CD14-positive monocyte (primary cell): ENCODE data around the gene RASD2. TPM values are rescaled to one million over a fixed set of nuclear protein-coding genes. Genes with fewer than 3 reads are reported as not detected.
A peak's percentile ranks its signal among the peaks of the same experiment; 100 is the strongest.

Source experiments
- DNase-seq, 3 donors: peaks; one replicate each; pipeline ENCODE4 v3.0.0-alpha.2; 2011 to 2022
- H2AFZ ChIP-seq: 2 replicates; pipeline ENCODE4 v1.6.0; 2012; ENCODE audit warnings: mild to moderate bottlenecking, low read depth, low read length, inconsistent platforms; ENCODE audit not compliant: insufficient read depth, poor library complexity, severe bottlenecking
- H3K27ac ChIP-seq, 2 donors: 1 replicate in 1 of 2; 2 replicates in 1 of 2; pipeline ENCODE4 v1.5.1; 2012 to 2013; ENCODE audit warnings: low read length in 2 of 2, control low read depth in 1 of 2, inconsistent platforms in 1 of 2, low read depth in 1 of 2, mild to moderate bottlenecking in 1 of 2
- H3K27me3 ChIP-seq, 2 donors: one replicate each; pipeline versions ENCODE4 v1.6.0 to v1.6.1; 2011 to 2013; ENCODE audit warnings: low read length in 2 of 2; ENCODE audit not compliant: control insufficient read depth in 2 of 2, insufficient read depth in 2 of 2
- H3K36me3 ChIP-seq, 2 donors: replicated peaks in 1 of 2; 1 replicate in 1 of 2; 2 replicates in 1 of 2; pipeline versions ENCODE4 v1.5.1 to v1.6.1; 2012 to 2013; ENCODE audit warnings: low read length in 2 of 2, control low read depth in 1 of 2, inconsistent platforms in 1 of 2, mild to moderate bottlenecking in 1 of 2; ENCODE audit not compliant: insufficient read depth in 2 of 2, control insufficient read depth in 1 of 2
- H3K4me1 ChIP-seq, 2 donors: 1 replicate in 1 of 2; 2 replicates in 1 of 2; pipeline versions ENCODE4 v1.5.1 to v1.6.1; 2012 to 2013; ENCODE audit warnings: low read length in 2 of 2, control low read depth in 1 of 2, inconsistent platforms in 1 of 2, mild to moderate bottlenecking in 1 of 2, moderate library complexity in 1 of 2; ENCODE audit not compliant: insufficient read depth in 2 of 2, control insufficient read depth in 1 of 2
- H3K4me2 ChIP-seq: replicated peaks from 2 replicates; pipeline ENCODE3; 2012; ENCODE audit warnings: low read length, moderate library complexity, mild to moderate bottlenecking; ENCODE audit not compliant: poor library complexity, severe bottlenecking; ENCODE audit errors: extremely low read depth
- H3K4me3 ChIP-seq, 3 experiments: fragments of 200-600 bp in 1 of 3; sonication (generic) in 1 of 3; replicated peaks in 1 of 3; 1 replicate in 2 of 3; 2 replicates in 1 of 3; pipeline ENCODE4 v1.5.1; 2011 to 2013; ENCODE audit warnings: low read length in 3 of 3, mild to moderate bottlenecking in 3 of 3, control low read depth in 2 of 3, low read depth in 2 of 3, inconsistent platforms in 1 of 3, moderate library complexity in 1 of 3
- H3K79me2 ChIP-seq: 2 replicates; pipeline ENCODE4 v1.6.0; 2012; ENCODE audit warnings: mild to moderate bottlenecking, control low read depth, inconsistent platforms, low read length, moderate library complexity; ENCODE audit not compliant: insufficient read depth
- H3K9ac ChIP-seq: 2 replicates; pipeline ENCODE4 v1.6.0; 2017; ENCODE audit warnings: low read length, mild to moderate bottlenecking; ENCODE audit not compliant: insufficient read depth, poor library complexity, severe bottlenecking
- H3K9me3 ChIP-seq, 2 donors: replicated peaks in 1 of 2; 1 replicate in 1 of 2; 2 replicates in 1 of 2; pipeline versions ENCODE4 v1.5.1 to v1.6.1; 2012 to 2013; ENCODE audit warnings: low read length in 2 of 2, control low read depth in 1 of 2; ENCODE audit not compliant: control insufficient read depth in 1 of 2, insufficient read depth in 1 of 2
- H4K20me1 ChIP-seq: 2 replicates; pipeline ENCODE4 v1.6.0; 2012; ENCODE audit warnings: mild to moderate bottlenecking, low read length, control low read depth, moderate library complexity; ENCODE audit not compliant: insufficient read depth
- H3K27ac Mint-ChIP-seq, 7 donors: one replicate each; pipeline ENCODE4 v1.8.0; 2020; ENCODE audit warnings: mild to moderate bottlenecking in 7 of 7, mixed read lengths in 7 of 7, moderate library complexity in 6 of 7, inconsistent platforms in 2 of 7
- H3K27me3 Mint-ChIP-seq, 3 donors: one replicate each; pipeline ENCODE4 v1.8.0; 2021 to 2022; ENCODE audit warnings: low read depth in 3 of 3, mild to moderate bottlenecking in 3 of 3, mixed read lengths in 3 of 3, moderate library complexity in 3 of 3, inconsistent platforms in 1 of 3
- H3K36me3 Mint-ChIP-seq, 2 donors: one replicate each; pipeline ENCODE4 v1.8.0; 2020; ENCODE audit warnings: mixed read lengths in 2 of 2, inconsistent platforms in 1 of 2, mild to moderate bottlenecking in 1 of 2
- H3K4me1 Mint-ChIP-seq: one replicate; pipeline ENCODE4 v1.8.0; 2020; ENCODE audit warnings: mild to moderate bottlenecking, mixed read lengths
- H3K4me3 Mint-ChIP-seq, 2 donors: one replicate each; pipeline ENCODE4 v1.8.0; 2020; ENCODE audit warnings: mild to moderate bottlenecking in 2 of 2, mixed read lengths in 2 of 2, moderate library complexity in 1 of 2
- H3K9me3 Mint-ChIP-seq, 7 donors: one replicate each; pipeline ENCODE4 v1.8.0; 2020 to 2022; ENCODE audit warnings: mixed read lengths in 7 of 7, mild to moderate bottlenecking in 6 of 7, moderate library complexity in 6 of 7, inconsistent platforms in 2 of 7
- CTCF ChIP-seq: fragments of 200-600 bp; IDR thresholded peaks from one replicate; pipeline ENCODE4 v1.8.0; 2022; ENCODE audit warnings: antibody characterized with exemption, mild to moderate bottlenecking
- WGBS: methylation state at CpG from one replicate; pipeline ENCODE4 v1.1.5; 2013; ENCODE audit warnings: missing lambda C conversion rate; ENCODE audit not compliant: insufficient coverage; 5-methylcytosine and 5-hydroxymethylcytosine counted together
- intact Hi-C, 2 donors: fragments of 100-400 bp; cut with micrococcal nuclease; formaldehyde crosslinking; loops; one replicate each; pipeline versions ENCODE4 v1.15.0 to v1.15.1; 2023
- polyA plus RNA-seq, 3 donors: library from polyadenylated mRNA; depleted of rRNA in 1 of 3; unstranded in 2 of 3; stranded (reverse) in 1 of 3; fragments of 300-500 nt in 2 of 3; fragments of >200 nt in 1 of 3; fragmentation: Illumina TruSeq in 2 of 3; gene quantifications; 1 replicate in 2 of 3; 2 replicates in 1 of 3; pipeline ENCODE4 v1.2.3, GENCODE V29; 2012 to 2021

The RASD2 gene
- polyA plus RNA-seq, 3 donors, result 0.29 TPM; not detected in 2

- TF ChIP-seq CTCF, result no peak
- no peaks in the 10 kb centered on the region for H4K20me1 ChIP-seq
- Mint-ChIP-seq H3K4me3 (peak overlapping the region in 1 of 2 donors; percentile 4), H3K27ac (peak overlapping the region in 1 of 7 donors; percentile 50), H3K4me1 (peaks cover 10% of the 10 kb centered on the region), H3K9me3 (peaks cover 0 to 5% (median 2%) of the 10 kb centered on the region in 7 donors), H3K27me3 (peaks cover 42 to 69% (median 42%) of the 10 kb centered on the region in 3 donors), H3K36me3 (peaks cover 0 to 4% of the 10 kb centered on the region in 2 donors)
- no peak overlapping the region for H3K4me3 ChIP-seq
- H3K27me3 ChIP-seq, result peaks cover 23 to 52% of the 10 kb centered on the region in 2 donors
- H3K4me2 ChIP-seq, result no peak overlapping the region
- peaks cover 14 to 18% of the 10 kb centered on the region in 2 donors for H3K4me1 ChIP-seq
- intact Hi-C loops, result loop anchor here in 1 of 2 donors (10.0 kb wide), 1 partner anchor 199 kb away; no protein-coding TSS in a partner anchor
- H3K9ac ChIP-seq, result no peak overlapping the region
- DNase-seq, result no peak
- no peak overlapping the region for H2AFZ ChIP-seq
- H3K27ac ChIP-seq, result no peak overlapping the region
- H3K36me3 ChIP-seq, result no peaks in the 10 kb centered on the region
- WGBS, result 43% methylated on average over 1 of the region's 3 CpGs
- no peaks in the 10 kb centered on the region for H3K79me2 ChIP-seq
- peaks cover 0 to 9% of the 10 kb centered on the region in 2 donors for H3K9me3 ChIP-seq
Measured at GRCh38 chr22:35543702-35544101, 3.1 kb downstream of the RASD2 start.

GRCh38 chr22:35544189-35544588, 3.6 kb downstream of the RASD2 start:
- 0% methylated on average over 1 of the region's 3 CpGs for WGBS
- no peak overlapping the region for H2AFZ ChIP-seq
- H3K4me2 ChIP-seq, result no peak overlapping the region
- Mint-ChIP-seq H3K36me3 (peaks cover 0 to 4% of the 10 kb centered on the region in 2 donors), H3K4me3 (peak overlapping the region in 1 of 2 donors; percentile 4), H3K27ac (peak overlapping the region in 1 of 7 donors; percentile 50), H3K9me3 (peaks cover 0 to 3% (median 2%) of the 10 kb centered on the region in 7 donors), H3K4me1 (peaks cover 9% of the 10 kb centered on the region), H3K27me3 (peaks cover 40 to 69% (median 40%) of the 10 kb centered on the region in 3 donors)
- H3K4me3 ChIP-seq, result no peak overlapping the region
- peaks cover 23 to 48% of the 10 kb centered on the region in 2 donors for H3K27me3 ChIP-seq
- no peaks in the 10 kb centered on the region for H3K79me2 ChIP-seq
- DNase-seq, result no peak
- H3K4me1 ChIP-seq, result peaks cover 14 to 18% of the 10 kb centered on the region in 2 donors
- H3K27ac ChIP-seq, result no peak overlapping the region
- H3K36me3 ChIP-seq, result no peaks in the 10 kb centered on the region
- H3K9ac ChIP-seq, result no peak overlapping the region
- no peaks in the 10 kb centered on the region for H4K20me1 ChIP-seq
- peaks cover 0 to 9% of the 10 kb centered on the region in 2 donors for H3K9me3 ChIP-seq
- TF ChIP-seq CTCF, result no peak
- intact Hi-C loops, result loop anchor here in 1 of 2 donors (10.0 kb wide), 1 partner anchor 199 kb away; no protein-coding TSS in a partner anchor
